Ishikawa (cell line): Measurements from ENCODE around the gene CFAP57.

ENCODE experiments used
- CEBPB ChIP-seq: IDR thresholded peaks from 2 replicates; pipeline ENCODE4 v1.6.1; 2012
- CREB1 ChIP-seq: IDR thresholded peaks from 2 replicates; pipeline ENCODE4 v1.6.1; 2012; ENCODE audit warnings: low read depth
- EGR1 ChIP-seq: IDR thresholded peaks from 2 replicates; pipeline ENCODE4 v1.6.1; 2012
- EP300 ChIP-seq: IDR thresholded peaks from 2 replicates; pipeline ENCODE4 v1.6.1; 2012; ENCODE audit warnings: borderline replicate concordance
- NFIC ChIP-seq: IDR thresholded peaks from 2 replicates; pipeline ENCODE4 v1.6.1; 2012
- RAD21 ChIP-seq: IDR thresholded peaks from 2 replicates; pipeline ENCODE4 v1.6.1; 2012; ENCODE audit warnings: low read depth
- TCF12 ChIP-seq: IDR thresholded peaks from 2 replicates; pipeline ENCODE4 v1.6.1; 2012; ENCODE audit warnings: low read depth
- TF ChIP-seq, protein P1 (sequence below): IDR thresholded peaks from 2 replicates; pipeline ENCODE4 v1.6.1; 2012; ENCODE audit warnings: low read depth, mild to moderate bottlenecking

GRCh38 chr1:43143441-43143888 lies 28.7 kb upstream of the CFAP57 start:
- no peak for TF ChIP-seq CREB1
- no peak for TF ChIP-seq TCF12
- TF ChIP-seq, protein P1, sequence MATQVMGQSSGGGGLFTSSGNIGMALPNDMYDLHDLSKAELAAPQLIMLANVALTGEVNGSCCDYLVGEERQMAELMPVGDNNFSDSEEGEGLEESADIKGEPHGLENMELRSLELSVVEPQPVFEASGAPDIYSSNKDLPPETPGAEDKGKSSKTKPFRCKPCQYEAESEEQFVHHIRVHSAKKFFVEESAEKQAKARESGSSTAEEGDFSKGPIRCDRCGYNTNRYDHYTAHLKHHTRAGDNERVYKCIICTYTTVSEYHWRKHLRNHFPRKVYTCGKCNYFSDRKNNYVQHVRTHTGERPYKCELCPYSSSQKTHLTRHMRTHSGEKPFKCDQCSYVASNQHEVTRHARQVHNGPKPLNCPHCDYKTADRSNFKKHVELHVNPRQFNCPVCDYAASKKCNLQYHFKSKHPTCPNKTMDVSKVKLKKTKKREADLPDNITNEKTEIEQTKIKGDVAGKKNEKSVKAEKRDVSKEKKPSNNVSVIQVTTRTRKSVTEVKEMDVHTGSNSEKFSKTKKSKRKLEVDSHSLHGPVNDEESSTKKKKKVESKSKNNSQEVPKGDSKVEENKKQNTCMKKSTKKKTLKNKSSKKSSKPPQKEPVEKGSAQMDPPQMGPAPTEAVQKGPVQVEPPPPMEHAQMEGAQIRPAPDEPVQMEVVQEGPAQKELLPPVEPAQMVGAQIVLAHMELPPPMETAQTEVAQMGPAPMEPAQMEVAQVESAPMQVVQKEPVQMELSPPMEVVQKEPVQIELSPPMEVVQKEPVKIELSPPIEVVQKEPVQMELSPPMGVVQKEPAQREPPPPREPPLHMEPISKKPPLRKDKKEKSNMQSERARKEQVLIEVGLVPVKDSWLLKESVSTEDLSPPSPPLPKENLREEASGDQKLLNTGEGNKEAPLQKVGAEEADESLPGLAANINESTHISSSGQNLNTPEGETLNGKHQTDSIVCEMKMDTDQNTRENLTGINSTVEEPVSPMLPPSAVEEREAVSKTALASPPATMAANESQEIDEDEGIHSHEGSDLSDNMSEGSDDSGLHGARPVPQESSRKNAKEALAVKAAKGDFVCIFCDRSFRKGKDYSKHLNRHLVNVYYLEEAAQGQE: no peak
- TF ChIP-seq EGR1: no peak
- TF ChIP-seq CEBPB: no peak
- TF ChIP-seq RAD21: peak; percentile 20
- TF ChIP-seq NFIC: no peak
- TF ChIP-seq EP300: no peak
